Neutrophil (primary cell): ENCODE measurements around the gene TBC1D13.
"Not testable (repeated sequence)": the region's sequence is repeated elsewhere in the genome, so short reads cannot be mapped to it uniquely, and the experiment has no call there.

Experiments
- H3K27ac ChIP-seq: fragments of 200-600 bp; sonication (generic); 2 replicates; pipeline ENCODE4 v1.5.1; 2016; ENCODE audit warnings: mild to moderate bottlenecking, moderate library complexity
- H3K27me3 ChIP-seq: fragments of 200-600 bp; sonication (generic); 2 replicates; pipeline ENCODE4 v1.6.0; 2016; ENCODE audit warnings: mild to moderate bottlenecking
- H3K36me3 ChIP-seq: fragments of 200-600 bp; sonication (generic); 2 replicates; pipeline ENCODE4 v1.5.1; 2017
- H3K4me1 ChIP-seq, 2 experiments: fragments of 200-600 bp in 1 of 2; sonication (generic) in 1 of 2; 1 replicate in 1 of 2; 2 replicates in 1 of 2; pipeline versions ENCODE4 v1.5.1 to v1.6.1; 2013 to 2016; ENCODE audit warnings: low read depth in 1 of 2, low read length in 1 of 2, mild to moderate bottlenecking in 1 of 2, moderate library complexity in 1 of 2; ENCODE audit not compliant: control insufficient read depth in 1 of 2, insufficient read depth in 1 of 2
- H3K4me3 ChIP-seq, 2 experiments: fragments of 200-600 bp in 1 of 2; sonication (generic) in 1 of 2; 1 replicate in 1 of 2; 2 replicates in 1 of 2; pipeline ENCODE4 v1.5.1; 2013 to 2016; ENCODE audit warnings: low read depth in 1 of 2, low read length in 1 of 2, mild to moderate bottlenecking in 1 of 2, moderate library complexity in 1 of 2
- H3K9me3 ChIP-seq: fragments of 200-600 bp; sonication (generic); 2 replicates; pipeline ENCODE4 v1.5.1; 2016
- CTCF ChIP-seq: fragments of 200-600 bp; sonication (generic); IDR thresholded peaks from 2 replicates; pipeline ENCODE4 v1.5.1; 2016; ENCODE audit warnings: antibody characterized with exemption

Gene TBC1D13

DNA sequence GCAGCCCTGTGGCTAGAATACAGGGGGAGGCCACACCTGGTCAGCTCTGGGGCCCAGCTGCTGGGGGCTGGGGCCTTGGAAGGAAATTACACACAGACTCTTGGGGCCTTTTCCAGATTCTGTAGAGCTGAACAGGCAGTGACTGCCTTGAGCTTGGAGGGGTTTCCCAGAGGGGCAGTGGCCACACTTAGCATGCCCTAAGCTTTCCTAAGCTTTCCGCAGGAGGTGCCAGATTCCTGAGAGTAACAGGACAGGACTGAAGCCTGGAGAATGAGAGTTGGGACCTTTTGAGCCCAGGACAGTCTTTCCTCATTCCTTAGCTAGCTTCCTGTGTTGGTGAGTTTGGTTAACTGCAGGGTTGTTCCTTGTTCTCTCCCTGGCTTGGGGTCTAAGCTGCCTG is 1.4 kb downstream of the TBC1D13 start:
- H3K4me3 ChIP-seq = peak overlapping the region in 1 of 2 experiments; percentile 84
- no peaks in the 10 kb centered on the region for H3K9me3 ChIP-seq
- H3K27me3 ChIP-seq = no peaks in the 10 kb centered on the region
- TF ChIP-seq CTCF = no peak
- peaks cover 30% of the 10 kb centered on the region for H3K36me3 ChIP-seq
- H3K27ac ChIP-seq = peak overlapping the region; percentile 86
- H3K4me1 ChIP-seq = peaks cover 22 to 25% of the 10 kb centered on the region in 2 experiments

DNA sequence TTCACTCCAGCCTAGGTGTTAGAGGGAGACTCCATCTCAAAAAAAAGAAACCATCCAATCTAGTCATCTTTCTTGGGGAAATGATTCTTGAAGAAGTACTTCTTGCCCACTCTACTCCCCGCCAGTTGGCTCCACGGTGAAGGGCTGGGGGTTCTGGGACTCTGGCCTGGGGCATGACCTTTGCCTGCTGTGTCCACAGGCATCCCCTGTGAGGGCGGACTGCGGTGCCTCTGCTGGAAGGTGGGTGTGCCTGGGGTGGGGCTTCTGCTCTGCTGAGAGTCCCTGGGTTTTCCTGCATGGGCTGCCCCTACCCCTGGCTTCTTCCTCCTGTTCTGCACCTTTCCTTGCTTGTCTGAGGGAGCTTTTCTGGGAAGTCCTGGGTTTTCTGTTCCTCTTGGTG is 3.5 kb downstream of the TBC1D13 start:
- no peaks in the 10 kb centered on the region for H3K27me3 ChIP-seq
- H3K4me3 ChIP-seq = no peak overlapping the region
- no peak for TF ChIP-seq CTCF
- no peaks in the 10 kb centered on the region for H3K9me3 ChIP-seq
- no peak overlapping the region for H3K27ac ChIP-seq
- H3K36me3 ChIP-seq = peaks cover 45% of the 10 kb centered on the region
- H3K4me1 ChIP-seq = peaks cover 22% of the 10 kb centered on the region in 2 experiments

DNA sequence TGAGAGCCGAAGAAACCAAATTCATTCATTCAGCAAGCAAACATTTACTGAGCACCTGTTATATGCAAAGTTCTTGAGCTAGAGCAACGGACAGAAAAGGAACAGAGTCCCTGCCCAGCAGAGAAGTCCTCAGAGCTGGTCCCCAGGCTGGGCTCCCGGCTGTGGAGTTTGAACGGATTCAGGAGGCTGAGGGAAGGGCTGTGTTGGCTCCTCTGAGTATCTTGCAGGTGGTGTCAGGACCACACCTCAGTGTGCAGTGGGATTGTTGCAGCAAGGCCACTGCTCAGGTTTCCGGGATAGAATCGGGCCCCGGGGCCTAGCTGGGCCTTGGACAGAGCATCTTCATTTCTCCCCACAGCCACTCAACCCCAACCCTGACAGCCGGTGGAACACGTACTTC is 5.1 kb downstream of the TBC1D13 start:
- Histone ChIP-seq H3K9me3 (no peaks in the 10 kb centered on the region), H3K27ac (no peak overlapping the region), H3K4me3 (no peak overlapping the region), H3K36me3 (peaks cover 61% of the 10 kb centered on the region), H3K4me1 (peaks cover 17 to 18% of the 10 kb centered on the region in 2 experiments), H3K27me3 (no peaks in the 10 kb centered on the region)
- no peak for TF ChIP-seq CTCF

GRCh38 chr9:128792978-128793686 is 6.1 kb downstream of the TBC1D13 start:
- no peak for TF ChIP-seq CTCF
- H3K36me3 ChIP-seq = peaks cover 71% of the 10 kb centered on the region
- H3K4me1 ChIP-seq = peaks cover 9 to 11% of the 10 kb centered on the region in 2 experiments
- H3K27ac ChIP-seq = no peak overlapping the region
- no peak overlapping the region for H3K4me3 ChIP-seq
- no peaks in the 10 kb centered on the region for H3K9me3 ChIP-seq
- H3K27me3 ChIP-seq = no peaks in the 10 kb centered on the region

- H3K36me3 ChIP-seq = peaks cover 89% of the 10 kb centered on the region
- H3K27ac ChIP-seq, H3K9me3 ChIP-seq, H3K4me3 ChIP-seq, H3K4me1 ChIP-seq, H3K27me3 ChIP-seq: not testable (repeated sequence)
These were observed 7.9 kb downstream of the TBC1D13 start for GRCh38 chr9:128794961-128795360.

GRCh38 chr9:128798896-128799295 is 11.8 kb downstream of the TBC1D13 start:
- no peak for TF ChIP-seq CTCF
- no peaks in the 10 kb centered on the region for H3K4me1 ChIP-seq
- H3K9me3 ChIP-seq = no peaks in the 10 kb centered on the region
- H3K36me3 ChIP-seq = peaks cover 92% of the 10 kb centered on the region
- H3K4me3 ChIP-seq = no peak overlapping the region
- H3K27me3 ChIP-seq = no peaks in the 10 kb centered on the region
- H3K27ac ChIP-seq = no peak overlapping the region
